Endodermal cell (in vitro differentiated cells): Measurements from ENCODE around the gene TEAD2. TPM values are rescaled to one million over a fixed set of nuclear protein-coding genes. Genes with fewer than 3 reads are reported as not detected.
A peak's percentile ranks its signal among the peaks of the same experiment; 100 is the strongest.

ENCODE experiments used
- DNase-seq: peaks from one replicate; pipeline ENCODE4 v3.0.0-alpha.2; 2017
- H3K27ac ChIP-seq: 2 replicates; pipeline ENCODE4 v1.5.1; 2013; ENCODE audit warnings: mild to moderate bottlenecking, low read depth, low read length, moderate library complexity
- H3K27me3 ChIP-seq: 2 replicates; pipeline ENCODE4 v1.6.1; 2013; ENCODE audit warnings: mild to moderate bottlenecking, low read length, moderate library complexity; ENCODE audit not compliant: insufficient read depth, control insufficient read depth, poor library complexity, severe bottlenecking
- H3K36me3 ChIP-seq: 2 replicates; pipeline ENCODE4 v1.7.0; 2013; ENCODE audit warnings: mild to moderate bottlenecking, low read length, moderate library complexity; ENCODE audit not compliant: control insufficient read depth, insufficient read depth
- H3K4me1 ChIP-seq: one replicate; pipeline ENCODE4 v1.7.0; 2013; ENCODE audit warnings: low read length; ENCODE audit not compliant: control insufficient read depth, insufficient read depth
- H3K4me3 ChIP-seq: 2 replicates; pipeline ENCODE4 v1.5.1; 2013; ENCODE audit warnings: mild to moderate bottlenecking, low read length, moderate library complexity
- H3K9ac ChIP-seq: 2 replicates; pipeline ENCODE4 v1.6.1; 2013; ENCODE audit warnings: mild to moderate bottlenecking, low read length, moderate library complexity; ENCODE audit not compliant: poor library complexity, severe bottlenecking; ENCODE audit errors: extremely low read depth
- H3K9me3 ChIP-seq: 2 replicates; pipeline ENCODE4 v1.6.1; 2013; ENCODE audit warnings: mild to moderate bottlenecking, low read length, moderate library complexity; ENCODE audit not compliant: control insufficient read depth
- H3K27ac Mint-ChIP-seq: 2 replicates; pipeline ENCODE4 v1.8.0; 2020; ENCODE audit warnings: mixed read lengths
- H3K27me3 Mint-ChIP-seq: 2 replicates; pipeline ENCODE4 v1.8.0; 2021; ENCODE audit warnings: mild to moderate bottlenecking, mixed read lengths; ENCODE audit not compliant: insufficient read depth
- H3K36me3 Mint-ChIP-seq: 2 replicates; pipeline ENCODE4 v1.8.0; 2020; ENCODE audit warnings: low read depth, mixed read lengths
- H3K4me1 Mint-ChIP-seq: 2 replicates; pipeline ENCODE4 v1.8.0; 2020; ENCODE audit warnings: mixed read lengths
- H3K4me3 Mint-ChIP-seq: 2 replicates; pipeline ENCODE4 v1.8.0; 2020; ENCODE audit warnings: mild to moderate bottlenecking, moderate library complexity, mixed read lengths
- H3K9me3 Mint-ChIP-seq: 2 replicates; pipeline ENCODE4 v1.8.0; 2020; ENCODE audit warnings: mild to moderate bottlenecking, mixed read lengths
- WGBS, 2 experiments: methylation state at CpG; one replicate each; pipeline versions ENCODE4 v1.1.5 to v1.1.7; 2013; ENCODE audit warnings: missing lambda C conversion rate in 2 of 2, mixed read lengths in 1 of 2; ENCODE audit not compliant: insufficient coverage in 1 of 2, insufficient read length in 1 of 2; 5-methylcytosine and 5-hydroxymethylcytosine counted together
- total RNA-seq, 2 donors: library from RNA; stranded (reverse); fragmentation: NEBNext Ultra II Directional in 1 of 2; extraction: Animal tissue kit (Norgen Biotek cat#: 25700) in 1 of 2; gene quantifications; 2 replicates in 1 of 2; 3 replicates in 1 of 2; pipeline ENCODE4 v1.2.1, GENCODE V29; 2021
- TF ChIP-seq, protein P1 (sequence below): fragments of 200-600 bp; sonication (generic); conservative IDR thresholded peaks from 2 replicates; pipeline ENCODE4 v1.5.0; 2021; ENCODE audit warnings: antibody characterized with exemption, mild to moderate bottlenecking

Gene TEAD2
- total RNA-seq, 2 donors from 2014 or later, result 142 to 166 TPM

DNA sequence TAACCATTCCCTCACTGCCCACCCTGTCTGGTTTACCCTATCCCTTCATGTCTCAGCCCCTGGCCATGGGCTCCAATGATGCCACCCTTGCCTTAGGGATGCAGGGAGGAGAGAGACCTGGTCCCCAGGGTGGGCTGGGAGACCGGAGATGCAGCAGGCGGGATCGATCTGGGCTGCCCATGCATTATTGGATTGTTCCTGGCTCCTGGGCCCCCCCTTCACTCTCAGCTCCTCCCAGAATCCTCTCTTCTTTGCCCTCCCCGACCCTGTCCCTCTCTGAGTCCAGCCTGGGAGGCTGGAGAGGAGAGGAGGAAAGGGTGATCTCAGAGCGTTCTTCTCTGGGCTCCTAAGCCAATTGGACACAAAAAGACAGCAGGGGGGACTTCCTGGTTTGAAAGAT lies 31.7 kb upstream of the TEAD2 start:
- Histone ChIP-seq H3K4me1 (no peaks in the 10 kb centered on the region), H3K27me3 (peaks cover 9% of the 10 kb centered on the region), H3K9me3 (no peaks in the 10 kb centered on the region), H3K4me3 (no peak overlapping the region), H3K27ac (no peak overlapping the region), H3K9ac (no peak overlapping the region), H3K36me3 (no peaks in the 10 kb centered on the region)
- DNase-seq, result no peak
- H3K27me3 Mint-ChIP-seq, result peaks cover 10% of the 10 kb centered on the region
- 85 to 100% methylated on average over 1 to 4 of the region's 5 CpGs for WGBS, 2 experiments
- H3K4me3 Mint-ChIP-seq, result no peak overlapping the region
- TF ChIP-seq, protein P1, sequence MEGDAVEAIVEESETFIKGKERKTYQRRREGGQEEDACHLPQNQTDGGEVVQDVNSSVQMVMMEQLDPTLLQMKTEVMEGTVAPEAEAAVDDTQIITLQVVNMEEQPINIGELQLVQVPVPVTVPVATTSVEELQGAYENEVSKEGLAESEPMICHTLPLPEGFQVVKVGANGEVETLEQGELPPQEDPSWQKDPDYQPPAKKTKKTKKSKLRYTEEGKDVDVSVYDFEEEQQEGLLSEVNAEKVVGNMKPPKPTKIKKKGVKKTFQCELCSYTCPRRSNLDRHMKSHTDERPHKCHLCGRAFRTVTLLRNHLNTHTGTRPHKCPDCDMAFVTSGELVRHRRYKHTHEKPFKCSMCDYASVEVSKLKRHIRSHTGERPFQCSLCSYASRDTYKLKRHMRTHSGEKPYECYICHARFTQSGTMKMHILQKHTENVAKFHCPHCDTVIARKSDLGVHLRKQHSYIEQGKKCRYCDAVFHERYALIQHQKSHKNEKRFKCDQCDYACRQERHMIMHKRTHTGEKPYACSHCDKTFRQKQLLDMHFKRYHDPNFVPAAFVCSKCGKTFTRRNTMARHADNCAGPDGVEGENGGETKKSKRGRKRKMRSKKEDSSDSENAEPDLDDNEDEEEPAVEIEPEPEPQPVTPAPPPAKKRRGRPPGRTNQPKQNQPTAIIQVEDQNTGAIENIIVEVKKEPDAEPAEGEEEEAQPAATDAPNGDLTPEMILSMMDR, result no peak
- no peaks in the 10 kb centered on the region for H3K36me3 Mint-ChIP-seq
- peaks cover 11% of the 10 kb centered on the region for H3K4me1 Mint-ChIP-seq
- H3K27ac Mint-ChIP-seq, result no peak overlapping the region
- no peaks in the 10 kb centered on the region for H3K9me3 Mint-ChIP-seq

DNA sequence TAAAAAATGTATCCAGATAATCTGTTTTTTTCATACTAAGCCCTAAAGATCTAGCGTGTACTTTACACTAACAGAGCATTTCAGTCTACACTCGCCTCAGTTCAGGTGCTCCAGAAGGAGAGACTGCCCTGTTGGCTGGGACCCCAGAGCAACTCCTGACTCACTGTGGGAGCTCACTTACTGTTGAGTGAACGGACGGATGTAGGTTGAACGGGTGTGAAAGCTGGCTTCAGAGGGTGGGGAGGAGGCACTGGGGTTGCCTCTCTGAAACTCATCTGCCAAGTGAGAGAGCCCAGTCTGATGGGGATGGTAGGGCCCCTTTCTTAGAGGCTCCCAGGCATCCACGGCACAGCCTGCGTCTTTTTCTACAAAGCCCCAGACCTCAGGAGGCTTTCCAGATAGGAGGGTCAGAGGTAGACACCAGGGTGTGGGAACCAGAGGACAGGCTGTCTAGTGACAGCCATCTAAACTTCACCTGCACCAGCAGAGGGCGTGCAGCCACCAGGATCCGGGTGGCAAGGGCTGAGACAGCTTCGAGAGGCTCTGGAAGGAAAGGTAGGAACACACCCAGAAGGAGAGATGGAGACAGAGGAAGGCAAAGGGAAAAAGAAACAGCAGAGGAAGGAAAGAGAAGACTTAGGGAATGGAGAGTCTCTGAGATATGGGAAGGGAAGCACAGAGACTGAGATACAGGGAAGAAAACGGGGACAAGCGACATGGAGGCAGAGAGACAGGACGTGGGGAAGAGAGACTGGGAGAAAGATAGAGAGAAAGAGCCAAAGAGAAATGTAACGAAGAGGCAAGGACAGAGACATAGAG lies 29.6 kb upstream of the TEAD2 start:
- H3K4me3 Mint-ChIP-seq, result no peak overlapping the region
- H3K27me3 Mint-ChIP-seq, result peaks cover 24% of the 10 kb centered on the region
- no peak overlapping the region for H3K27ac ChIP-seq
- H3K4me3 ChIP-seq, result no peak overlapping the region
- no peaks in the 10 kb centered on the region for H3K36me3 ChIP-seq
- H3K4me1 ChIP-seq, result no peaks in the 10 kb centered on the region
- H3K27me3 ChIP-seq, result peaks cover 9% of the 10 kb centered on the region
- H3K27ac Mint-ChIP-seq, result no peak overlapping the region
- DNase-seq, result peak; percentile 95
- H3K36me3 Mint-ChIP-seq, result no peaks in the 10 kb centered on the region
- H3K9me3 Mint-ChIP-seq, result peaks cover 1% of the 10 kb centered on the region
- no peaks in the 10 kb centered on the region for H3K4me1 Mint-ChIP-seq
- WGBS, 2 experiments, result 52 to 75% methylated on average over 7 to 14 of the region's 14 CpGs
- no peak overlapping the region for H3K9ac ChIP-seq
- TF ChIP-seq, protein P1, result peak; percentile 94
- H3K9me3 ChIP-seq, result no peaks in the 10 kb centered on the region

DNA sequence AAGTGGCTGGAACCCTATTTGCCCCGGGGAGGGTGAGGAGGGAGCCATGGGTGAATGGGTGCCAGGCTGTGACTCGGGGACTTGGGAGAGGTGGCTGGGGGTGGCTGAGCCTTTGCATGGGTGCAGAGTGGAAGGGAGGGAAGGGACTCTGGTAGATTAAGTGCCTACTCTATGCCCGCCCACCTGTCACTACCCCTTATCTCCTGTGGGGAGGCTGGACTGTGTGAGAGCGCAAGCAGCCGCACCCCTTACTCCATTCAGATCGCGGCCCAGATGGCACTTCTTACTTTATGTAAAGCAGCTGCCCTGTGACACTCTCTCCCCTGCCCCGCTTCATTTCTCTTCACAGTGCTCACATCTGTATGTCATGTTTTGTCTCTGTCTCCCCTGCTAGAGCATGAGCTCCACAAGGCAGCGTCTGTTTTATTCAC lies 28.7 kb upstream of the TEAD2 start:
- 74 to 83% methylated on average over 5 to 9 of the region's 9 CpGs for WGBS, 2 experiments
- H3K4me1 Mint-ChIP-seq, result no peaks in the 10 kb centered on the region

More for the DNA sequence above, 28.7 kb upstream of the TEAD2 start:
- Histone ChIP-seq H3K9ac (no peak overlapping the region), H3K27me3 (peaks cover 9% of the 10 kb centered on the region), H3K36me3 (no peaks in the 10 kb centered on the region), H3K27ac (no peak overlapping the region), H3K9me3 (no peaks in the 10 kb centered on the region), H3K4me3 (no peak overlapping the region), H3K4me1 (no peaks in the 10 kb centered on the region)
- H3K27ac Mint-ChIP-seq, result no peak overlapping the region
- peaks cover 1% of the 10 kb centered on the region for H3K9me3 Mint-ChIP-seq
- peaks cover 24% of the 10 kb centered on the region for H3K27me3 Mint-ChIP-seq
- TF ChIP-seq, protein P1, result no peak
- no peak overlapping the region for H3K4me3 Mint-ChIP-seq
- DNase-seq, result no peak
- no peaks in the 10 kb centered on the region for H3K36me3 Mint-ChIP-seq
